ENCODE data around the gene HPS6. TPM values are rescaled to one million over a fixed set of nuclear protein-coding genes. Genes with fewer than 3 reads are reported as not detected.

HPS6 gene
- total RNA-seq, 2 experiments from 2014 or later, result 21.7 to 28.2 TPM

DNA sequence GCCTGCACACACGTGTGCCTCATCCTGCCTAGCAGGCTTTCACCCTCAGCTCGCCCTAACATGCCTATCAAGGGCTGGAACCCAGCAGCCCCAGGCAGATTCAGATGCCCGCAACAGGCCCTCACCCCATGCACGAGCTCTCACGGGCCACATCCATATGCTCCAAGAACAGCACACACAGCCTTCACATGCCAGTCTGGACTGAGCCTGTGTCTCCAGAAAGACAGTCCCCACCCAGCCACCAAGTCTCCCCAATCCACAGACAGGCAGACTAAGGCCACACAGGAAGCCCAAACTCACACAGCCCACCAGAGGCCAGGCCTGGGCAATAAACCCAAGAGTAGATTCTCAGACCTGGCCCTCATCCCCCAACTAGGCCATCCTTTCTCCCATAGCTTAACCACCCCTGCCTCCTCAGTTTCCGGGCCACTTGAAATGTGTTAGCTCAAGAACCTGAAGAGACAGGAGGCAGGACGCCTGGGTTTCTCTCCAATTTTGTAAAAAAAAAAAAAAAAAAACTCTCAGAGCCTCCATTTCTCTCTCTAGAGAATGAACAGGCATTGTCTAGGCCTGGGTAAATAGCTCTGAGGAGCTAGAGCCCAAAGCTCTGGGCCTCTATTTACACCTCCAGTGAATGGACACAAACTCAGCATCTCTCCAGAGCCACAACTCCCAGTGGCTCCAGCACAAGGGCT is 48.3 kb downstream of the HPS6 start:
- intact Hi-C loops (cut with micrococcal nuclease; ENCODE audit: unreplicated experiment), result loop anchor here (10.0 kb wide), 1 partner anchor 601 kb away; the partner anchor contains the start of genes ARL3 and SFXN2
- Histone ChIP-seq H2AFZ (ENCODE audit: low read length) (no peak overlapping the region), H3K27ac (ENCODE audit: low read depth, low read length, poor library complexity, severe bottlenecking) (no peak overlapping the region), H3K36me3 (ENCODE audit: insufficient read depth, low read length) (peaks cover 36% of the 10 kb centered on the region), H4K20me1 (ENCODE audit: insufficient read depth, low read length) (peaks cover 20% of the 10 kb centered on the region), H3K9me3 (ENCODE audit: low read length) (no peaks in the 10 kb centered on the region), H3K4me2 (ENCODE audit: low read length) (peak overlapping the region; percentile 79), H3K4me1 (ENCODE audit: insufficient read depth, low read length, poor library complexity, severe bottlenecking) (peaks cover 56% of the 10 kb centered on the region), H3K4me3 (ENCODE audit: low read depth, low read length, poor library complexity, severe bottlenecking) (peak overlapping the region; percentile 87), H3K79me2 (ENCODE audit: insufficient read depth, low read depth, low read length) (peaks cover 63% of the 10 kb centered on the region), H3K9me2 (ENCODE audit: insufficient read depth, low read length) (no peaks in the 10 kb centered on the region)
- DNase-seq (ENCODE audit: low spot score), result no peak
- BruUV-seq (replicated peaks), result no TSS peak
- ChIA-PET POLR2A (interaction anchor here (0.6 to 1.3 kb wide), 5 partner anchors 9 to 147 kb away, joined by 3 to 4 read pairs (median 3); no protein-coding TSS in a partner anchor), CTCF (ENCODE audit: unreplicated experiment) (interaction anchor here (0.5 to 0.6 kb wide), 2 partner anchors 239 to 262 kb away, joined by 3 read pairs; no protein-coding TSS in a partner anchor)
- TF ChIP-seq, protein P1, sequence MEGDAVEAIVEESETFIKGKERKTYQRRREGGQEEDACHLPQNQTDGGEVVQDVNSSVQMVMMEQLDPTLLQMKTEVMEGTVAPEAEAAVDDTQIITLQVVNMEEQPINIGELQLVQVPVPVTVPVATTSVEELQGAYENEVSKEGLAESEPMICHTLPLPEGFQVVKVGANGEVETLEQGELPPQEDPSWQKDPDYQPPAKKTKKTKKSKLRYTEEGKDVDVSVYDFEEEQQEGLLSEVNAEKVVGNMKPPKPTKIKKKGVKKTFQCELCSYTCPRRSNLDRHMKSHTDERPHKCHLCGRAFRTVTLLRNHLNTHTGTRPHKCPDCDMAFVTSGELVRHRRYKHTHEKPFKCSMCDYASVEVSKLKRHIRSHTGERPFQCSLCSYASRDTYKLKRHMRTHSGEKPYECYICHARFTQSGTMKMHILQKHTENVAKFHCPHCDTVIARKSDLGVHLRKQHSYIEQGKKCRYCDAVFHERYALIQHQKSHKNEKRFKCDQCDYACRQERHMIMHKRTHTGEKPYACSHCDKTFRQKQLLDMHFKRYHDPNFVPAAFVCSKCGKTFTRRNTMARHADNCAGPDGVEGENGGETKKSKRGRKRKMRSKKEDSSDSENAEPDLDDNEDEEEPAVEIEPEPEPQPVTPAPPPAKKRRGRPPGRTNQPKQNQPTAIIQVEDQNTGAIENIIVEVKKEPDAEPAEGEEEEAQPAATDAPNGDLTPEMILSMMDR (conservative IDR thresholded peaks at IDR 0.05; ENCODE audit: low read length), result no peak

DNA sequence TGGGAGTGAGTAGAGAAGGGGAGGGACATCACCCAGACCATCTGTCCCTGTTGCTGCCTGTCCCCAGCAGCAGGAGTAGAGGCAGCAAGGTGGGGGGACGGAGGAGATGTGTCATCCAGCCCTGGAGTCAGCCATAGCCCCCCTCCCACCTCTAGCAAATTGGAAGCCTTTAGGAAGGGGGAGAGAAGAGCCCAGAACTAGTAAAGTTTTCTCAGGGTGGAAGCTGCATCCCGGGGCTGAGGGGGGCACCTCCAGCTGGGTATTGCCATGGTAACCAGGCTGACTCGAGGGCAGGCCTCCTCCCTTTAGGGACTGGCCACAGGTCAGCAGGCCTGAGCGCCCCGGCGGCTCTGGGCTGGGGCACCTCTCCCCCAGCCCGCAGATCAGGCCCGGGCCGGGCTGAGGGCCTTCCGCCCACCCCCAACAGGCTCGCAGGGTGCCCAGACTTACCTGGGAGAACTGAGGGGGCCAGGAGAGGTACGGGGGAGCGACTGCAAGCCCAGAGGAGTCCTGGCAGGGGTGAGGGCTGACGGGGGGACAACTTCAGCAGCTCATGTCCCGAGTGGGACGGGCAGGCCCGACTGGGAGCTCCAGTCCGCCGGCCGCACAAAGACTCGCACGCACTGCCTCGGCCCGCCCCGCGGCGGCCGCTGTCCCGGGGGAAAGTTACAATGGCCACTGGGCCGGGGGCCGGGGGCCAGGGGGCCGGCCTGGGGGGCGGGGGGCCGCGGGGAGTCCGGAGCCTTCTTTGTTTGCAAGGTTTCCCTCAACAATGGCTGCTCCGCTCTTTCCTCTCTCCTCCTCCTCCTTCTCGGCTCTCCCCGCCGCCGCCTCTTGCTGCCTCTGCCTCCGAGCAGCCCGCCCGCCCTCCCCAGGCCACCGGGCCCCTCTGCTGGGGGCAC is 49.1 kb downstream of the HPS6 start:
- Histone ChIP-seq H2AFZ (ENCODE audit: low read length) (no peak overlapping the region), H3K4me2 (ENCODE audit: low read length) (peak overlapping the region; percentile 79), H3K27ac (ENCODE audit: low read depth, low read length, poor library complexity, severe bottlenecking) (no peak overlapping the region), H3K4me1 (ENCODE audit: insufficient read depth, low read length, poor library complexity, severe bottlenecking) (peaks cover 62% of the 10 kb centered on the region), H3K4me3 (ENCODE audit: low read depth, low read length, poor library complexity, severe bottlenecking) (peak overlapping the region; percentile 87), H3K9me2 (ENCODE audit: insufficient read depth, low read length) (no peaks in the 10 kb centered on the region), H3K36me3 (ENCODE audit: insufficient read depth, low read length) (peaks cover 28% of the 10 kb centered on the region), H3K79me2 (ENCODE audit: insufficient read depth, low read depth, low read length) (peaks cover 71% of the 10 kb centered on the region), H4K20me1 (ENCODE audit: insufficient read depth, low read length) (peaks cover 20% of the 10 kb centered on the region), H3K9me3 (ENCODE audit: low read length) (no peaks in the 10 kb centered on the region)
- CTCF ChIA-PET (ENCODE audit: unreplicated experiment), result interaction anchor here (0.6 kb wide), 1 partner anchor 238 kb away, joined by 3 read pairs; no protein-coding TSS in a partner anchor
- no peak for TF ChIP-seq EZH2phosphoT487 (IDR thresholded peaks at IDR 0.05; ENCODE audit: borderline replicate concordance, low read depth, low read length)
- TF ChIP-seq, protein P1 (conservative IDR thresholded peaks at IDR 0.05; ENCODE audit: low read length), result no peak
- no TSS peak for BruUV-seq (replicated peaks)
- DNase-seq (ENCODE audit: low spot score), result no peak
- POLR2A ChIA-PET, result interaction anchor here (0.6 to 1.3 kb wide), 7 partner anchors 8 to 313 kb away, joined by 3 to 6 read pairs (median 3); no protein-coding TSS in a partner anchor
- intact Hi-C loops (cut with micrococcal nuclease; ENCODE audit: unreplicated experiment), result loop anchor here (2.0 to 10.0 kb wide), 2 partner anchors 49 to 601 kb away; partner anchors contain the start of genes ARL3, HPS6 and SFXN2
